Prostate gland (tissue), 2 donors: ENCODE measurements around the gene OLAH. TPM values are rescaled to one million over a fixed set of nuclear protein-coding genes. Genes with fewer than 3 reads are reported as not detected.

Experiments
- DNase-seq: peaks from one replicate; pipeline ENCODE4 v3.0.0-alpha.2; 2019; ENCODE audit warnings: low spot score
- H3K27ac ChIP-seq, 2 donors: fragments of 200-600 bp; sonication (generic); 2 replicates each; pipeline ENCODE4 v1.5.1; 2017 to 2019
- H3K27me3 ChIP-seq: fragments of 200-600 bp; sonication (generic); replicated peaks from 2 replicates; pipeline ENCODE4 v1.5.1; 2019; ENCODE audit not compliant: insufficient read depth
- H3K36me3 ChIP-seq, 2 donors: fragments of 200-600 bp; sonication (generic); 1 replicate in 1 of 2; 2 replicates in 1 of 2; pipeline versions ENCODE4 v1.5.1 to v1.8.1; 2017 to 2019
- H3K4me1 ChIP-seq: fragments of 200-600 bp; sonication (generic); replicated peaks from 2 replicates; pipeline ENCODE4 v1.5.1; 2019
- H3K4me3 ChIP-seq, 2 donors: fragments of 200-600 bp; sonication (generic); 2 replicates each; pipeline ENCODE4 v1.5.1; 2017 to 2019
- H3K9me3 ChIP-seq: fragments of 200-600 bp; sonication (generic); 2 replicates; pipeline ENCODE4 v1.5.1; 2017
- POLR2A ChIP-seq: fragments of 450-650 bp; IDR thresholded peaks from one replicate; pipeline ENCODE4 v1.6.1; 2016; ENCODE audit warnings: antibody characterized with exemption, mild to moderate bottlenecking
- POLR2AphosphoS5 ChIP-seq: sonication (generic); formaldehyde crosslinking; IDR thresholded peaks from one replicate; pipeline ENCODE4 v1.6.1; 2017; ENCODE audit warnings: antibody characterized with exemption
- WGBS: methylation state at CpG from one replicate; pipeline ENCODE4 v1.1.5; 2018; 5-methylcytosine and 5-hydroxymethylcytosine counted together
- intact Hi-C: fragments of 100-400 bp; cut with DNase I; formaldehyde crosslinking; loops from one replicate; pipeline ENCODE4 v1.14.2; 2022
- total RNA-seq, 2 donors: library from RNA; depleted of rRNA; stranded (reverse); fragments of >200 nt; gene quantifications; one replicate each; pipeline ENCODE4 v1.1.0, GENCODE V29; 2016
- TF ChIP-seq, protein P1 (sequence below), 4 experiments: fragments of 200-600 bp in 2 of 4; fragments of 450-650 bp in 2 of 4; sonication (generic) in 2 of 4; IDR thresholded peaks; 1 replicate in 3 of 4; 2 replicates in 1 of 4; pipeline ENCODE4 v1.5.1; 2016 to 2019; ENCODE audit warnings: antibody characterized with exemption in 4 of 4, mild to moderate bottlenecking in 2 of 4, moderate library complexity in 2 of 4

The OLAH gene
- total RNA-seq, 2 donors from 2014 or later, result 5.3 TPM; not detected in 1

GRCh38 chr10:15072358-15072757, 28.6 kb downstream of the OLAH start:
- Histone ChIP-seq H3K4me1 (no peaks in the 10 kb centered on the region), H3K9me3 (no peaks in the 10 kb centered on the region), H3K36me3 (no peaks in the 10 kb centered on the region), H3K4me3 (no peak overlapping the region), H3K27ac (no peak overlapping the region), H3K27me3 (no peaks in the 10 kb centered on the region)
- TF ChIP-seq, protein P1, sequence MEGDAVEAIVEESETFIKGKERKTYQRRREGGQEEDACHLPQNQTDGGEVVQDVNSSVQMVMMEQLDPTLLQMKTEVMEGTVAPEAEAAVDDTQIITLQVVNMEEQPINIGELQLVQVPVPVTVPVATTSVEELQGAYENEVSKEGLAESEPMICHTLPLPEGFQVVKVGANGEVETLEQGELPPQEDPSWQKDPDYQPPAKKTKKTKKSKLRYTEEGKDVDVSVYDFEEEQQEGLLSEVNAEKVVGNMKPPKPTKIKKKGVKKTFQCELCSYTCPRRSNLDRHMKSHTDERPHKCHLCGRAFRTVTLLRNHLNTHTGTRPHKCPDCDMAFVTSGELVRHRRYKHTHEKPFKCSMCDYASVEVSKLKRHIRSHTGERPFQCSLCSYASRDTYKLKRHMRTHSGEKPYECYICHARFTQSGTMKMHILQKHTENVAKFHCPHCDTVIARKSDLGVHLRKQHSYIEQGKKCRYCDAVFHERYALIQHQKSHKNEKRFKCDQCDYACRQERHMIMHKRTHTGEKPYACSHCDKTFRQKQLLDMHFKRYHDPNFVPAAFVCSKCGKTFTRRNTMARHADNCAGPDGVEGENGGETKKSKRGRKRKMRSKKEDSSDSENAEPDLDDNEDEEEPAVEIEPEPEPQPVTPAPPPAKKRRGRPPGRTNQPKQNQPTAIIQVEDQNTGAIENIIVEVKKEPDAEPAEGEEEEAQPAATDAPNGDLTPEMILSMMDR (IDR thresholded peaks at IDR 0.05), result no peak
- TF ChIP-seq POLR2AphosphoS5, result no peak
- no peak for TF ChIP-seq POLR2A
- WGBS, result 89% methylated on average over 5 of the region's 5 CpGs
- no peak for DNase-seq
- intact Hi-C loops, result no loop called here

GRCh38 chr10:15075421-15075820, 31.7 kb downstream of the OLAH start:
- no peaks in the 10 kb centered on the region for H3K4me1 ChIP-seq
- TF ChIP-seq POLR2AphosphoS5 (no peak), POLR2A (no peak)
- TF ChIP-seq, protein P1 (IDR thresholded peaks at IDR 0.05), result no peak
- no peak overlapping the region for H3K27ac ChIP-seq
- no peak overlapping the region for H3K4me3 ChIP-seq
- no peaks in the 10 kb centered on the region for H3K36me3 ChIP-seq
- no peaks in the 10 kb centered on the region for H3K9me3 ChIP-seq
- intact Hi-C loops, result no loop called here
- WGBS, result 92% methylated on average over 3 of the region's 3 CpGs
- H3K27me3 ChIP-seq, result no peaks in the 10 kb centered on the region
- no peak for DNase-seq

DNA sequence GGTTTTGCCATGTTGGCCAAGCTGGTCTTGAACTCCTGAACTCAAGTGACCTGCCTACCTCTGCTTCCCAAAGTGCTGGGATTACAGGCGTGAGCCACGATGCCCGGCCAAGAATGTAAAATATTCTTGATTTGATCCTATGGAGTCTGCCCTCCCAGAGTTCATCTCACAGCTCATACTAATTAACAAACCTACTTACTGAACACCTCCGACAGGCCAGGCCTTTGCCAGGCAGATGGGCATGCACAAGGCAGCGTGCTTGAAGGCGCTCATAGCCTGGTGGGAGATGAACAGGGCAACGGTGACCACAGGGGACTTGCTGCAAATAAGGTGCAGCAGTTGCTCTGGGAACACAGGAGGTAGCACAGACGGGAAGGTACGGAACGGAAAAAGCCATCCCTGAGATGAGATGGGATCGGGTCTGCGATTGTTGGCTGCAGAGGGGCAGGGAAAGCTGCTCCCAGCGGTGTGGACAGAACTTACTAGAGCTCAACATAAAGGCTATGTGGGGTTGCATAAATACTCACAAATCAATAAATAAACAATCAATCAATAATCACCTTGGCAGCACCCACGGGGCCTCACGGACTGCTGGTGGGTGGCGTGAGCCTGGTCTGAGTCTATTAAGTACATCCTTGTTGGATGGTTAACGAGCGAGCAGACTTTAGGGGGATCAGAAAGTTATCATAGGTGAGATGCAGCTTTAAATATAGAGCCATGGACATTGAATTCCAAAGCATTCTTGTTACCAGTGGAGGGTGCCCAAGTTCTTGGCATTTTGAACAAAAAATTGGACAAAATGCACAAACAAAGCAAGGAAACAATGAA, 40.1 kb downstream of the OLAH start:
- no peaks in the 10 kb centered on the region for H3K27me3 ChIP-seq
- peak overlapping the region; percentile 25 to 35 for H3K4me3 ChIP-seq
- TF ChIP-seq POLR2A (no peak), POLR2AphosphoS5 (no peak)
- TF ChIP-seq, protein P1 (IDR thresholded peaks at IDR 0.05), result no peak
- no peaks in the 10 kb centered on the region for H3K4me1 ChIP-seq
- no peak for DNase-seq
- peak overlapping the region; percentile 51 to 62 for H3K27ac ChIP-seq
- 68% methylated on average over 18 of the region's 18 CpGs for WGBS
- intact Hi-C loops, result no loop called here
- H3K9me3 ChIP-seq, result no peaks in the 10 kb centered on the region
- no peaks in the 10 kb centered on the region for H3K36me3 ChIP-seq

DNA sequence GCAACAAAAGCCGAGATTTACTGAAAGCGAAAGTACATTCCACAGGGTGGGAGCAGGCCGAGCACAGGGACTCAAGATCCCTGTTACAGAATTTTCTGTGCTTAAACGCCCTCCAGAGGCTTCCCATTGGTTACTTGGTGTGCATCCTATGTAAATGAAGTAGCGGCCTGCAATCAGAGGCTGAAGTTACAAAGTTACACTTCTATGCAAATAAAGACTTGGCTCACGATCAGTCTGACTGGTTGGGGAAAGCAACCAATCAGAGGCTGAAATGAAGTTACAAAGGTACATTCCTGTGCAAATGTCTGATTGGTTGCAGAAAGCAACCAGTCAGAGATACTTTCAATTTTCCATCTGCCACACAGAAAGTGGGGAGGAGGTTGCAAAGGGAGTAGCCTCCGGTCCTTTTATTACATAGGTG, 40.8 kb downstream of the OLAH start:
- intact Hi-C loops, result no loop called here
- Histone ChIP-seq H3K4me1 (no peaks in the 10 kb centered on the region), H3K36me3 (no peaks in the 10 kb centered on the region), H3K27me3 (no peaks in the 10 kb centered on the region), H3K27ac (peak overlapping the region; percentile 51 to 62), H3K4me3 (peak overlapping the region; percentile 25 to 35), H3K9me3 (no peaks in the 10 kb centered on the region)
- peak; percentile 81 for DNase-seq
- TF ChIP-seq POLR2A, result peak; percentile 22
- TF ChIP-seq, protein P1 (IDR thresholded peaks at IDR 0.05), result peak in 2 of 4 experiments; percentile 28 to 33
- TF ChIP-seq POLR2AphosphoS5, result peak; percentile 92
- 5% methylated on average over 7 of the region's 7 CpGs for WGBS
